K562 (cell line): ENCODE results near the gene NR5A1. TPM values are rescaled to one million over a fixed set of nuclear protein-coding genes. Genes with fewer than 3 reads are reported as not detected.

Source experiments
- CBFA2T3 ChIP-seq: fragments of 450-650 bp; IDR thresholded peaks from 2 replicates; pipeline ENCODE4 v1.6.1; 2017
- CREM ChIP-seq: IDR thresholded peaks from 2 replicates; pipeline ENCODE4 v1.6.1; 2014; ENCODE audit warnings: antibody characterized with exemption, low read depth
- FOXP4 ChIP-seq: sonication (generic); formaldehyde crosslinking; IDR thresholded peaks from 2 replicates; pipeline ENCODE4 v1.8.0; 2022; ENCODE audit warnings: mild to moderate bottlenecking, missing genetic modification reagents, borderline replicate concordance
- GATAD2A ChIP-seq: fragments of 450-650 bp; IDR thresholded peaks from 2 replicates; pipeline ENCODE4 v1.6.1; 2017
- HIVEP1 ChIP-seq: fragments of 250-450 bp; sonication (Bioruptor Pico); IDR thresholded peaks from 2 replicates; pipeline ENCODE4 v1.4.0; 2020; ENCODE audit warnings: mild to moderate bottlenecking
- JUND ChIP-seq, 2 experiments: IDR thresholded peaks; 2 replicates in 1 of 2; 3 replicates in 1 of 2; pipeline ENCODE4 v1.6.1; 2011; ENCODE audit warnings: borderline replicate concordance in 2 of 2, low read depth in 2 of 2, low read length in 2 of 2, improper control_type of control experiment in 1 of 2, missing biosample characterization in 1 of 2, missing genetic modification characterization in 1 of 2, missing genetic modification reagents in 1 of 2
- MCM5 ChIP-seq: fragments of 450-650 bp; IDR thresholded peaks from 2 replicates; pipeline ENCODE4 v1.6.1; 2016; ENCODE audit warnings: low read depth
- NCOA4 ChIP-seq: fragments of 450-650 bp; IDR thresholded peaks from 2 replicates; pipeline ENCODE4 v1.6.1; 2018; ENCODE audit warnings: mild to moderate bottlenecking; ENCODE audit not compliant: partially characterized antibody
- NELFE ChIP-seq: IDR thresholded peaks from 2 replicates; pipeline ENCODE4 v1.6.1; 2011; ENCODE audit warnings: mild to moderate bottlenecking; ENCODE audit not compliant: insufficient read depth, insufficient read length
- PURB ChIP-seq: sonication (generic); formaldehyde crosslinking; IDR thresholded peaks from 2 replicates; pipeline ENCODE4 v1.9.0; 2021; ENCODE audit warnings: low read depth, mild to moderate bottlenecking, missing genetic modification reagents
- RCOR1 ChIP-seq, 2 experiments: IDR thresholded peaks; 2 replicates each; pipeline ENCODE4 v1.6.1; 2012; ENCODE audit warnings: low read depth in 2 of 2, low read length in 2 of 2, borderline replicate concordance in 1 of 2, improper control_type of control experiment in 1 of 2
- SMARCA4 ChIP-seq: fragments of 450-650 bp; IDR thresholded peaks from 2 replicates; pipeline ENCODE4 v1.6.1; 2016
- TBL1XR1 ChIP-seq, 2 experiments: IDR thresholded peaks; 2 replicates each; pipeline ENCODE4 v1.6.1; 2012; ENCODE audit warnings: improper control_type of control experiment in 2 of 2, low read length in 2 of 2, mild to moderate bottlenecking in 1 of 2
- TCF3 ChIP-seq: sonication (generic); formaldehyde crosslinking; IDR thresholded peaks from 2 replicates; pipeline ENCODE4 v1.4.0; 2020; ENCODE audit warnings: mild to moderate bottlenecking, missing genetic modification reagents
- TOE1 ChIP-seq, 2 experiments: fragments of 450-650 bp in 1 of 2; sonication (generic) in 1 of 2; formaldehyde crosslinking in 1 of 2; IDR thresholded peaks; 2 replicates each; pipeline versions ENCODE4 v1.7.1 to v1.8.0; 2016 to 2022; ENCODE audit warnings: borderline replicate concordance in 2 of 2, mild to moderate bottlenecking in 2 of 2, antibody characterized with exemption in 1 of 2, inconsistent platforms in 1 of 2, low read depth in 1 of 2, missing genetic modification reagents in 1 of 2, moderate library complexity in 1 of 2
- ZNF274 ChIP-seq: IDR thresholded peaks from 2 replicates; pipeline ENCODE4 v1.6.1; 2011; ENCODE audit warnings: low read depth, mild to moderate bottlenecking, low read length, moderate library complexity, borderline replicate concordance
- polyA plus RNA-seq, 8 experiments: library from polyadenylated mRNA; depleted of rRNA in 4 of 8; stranded (reverse) in 5 of 8; unstranded in 3 of 8; fragments of >200 nt; fragmentation: Nextera tagmentation in 2 of 8; fragmentation: Illumina TruSeq in 1 of 8; extraction: Ambion mirVana in 2 of 8; extraction: Trizol in 1 of 8; gene quantifications; 2 replicates each; pipeline versions ENCODE4 v1.2.1 to v1.2.3, GENCODE V29; 2011 to 2014; ENCODE audit warnings: inconsistent platforms in 1 of 8, missing spikeins in 1 of 8
- total RNA-seq, 7 experiments: library from RNA; depleted of rRNA in 6 of 7; stranded (reverse); fragments of >200 nt in 6 of 7; fragmentation: Illumina TruSeq in 2 of 7; extraction: Trizol in 2 of 7; gene quantifications; 2 replicates each; pipeline versions ENCODE4 v1.2.1 to v1.2.3, GENCODE V29; 2011 to 2021; ENCODE audit warnings: low replicate concordance in 1 of 7
- TF ChIP-seq, protein P1 (sequence below), 2 experiments: fragments of 450-650 bp in 1 of 2; IDR thresholded peaks; 2 replicates each; pipeline ENCODE4 v1.6.1; 2011 to 2017; ENCODE audit warnings: low read depth in 2 of 2, antibody characterized with exemption in 1 of 2, borderline replicate concordance in 1 of 2, low read length in 1 of 2, mild to moderate bottlenecking in 1 of 2, mixed read lengths in 1 of 2; ENCODE audit not compliant: control insufficient read depth in 1 of 2
- TF ChIP-seq, protein P2 (sequence below): fragments of 450-650 bp; formaldehyde crosslinking; conservative IDR thresholded peaks from 2 replicates; pipeline ENCODE4 v1.4.0; 2022; ENCODE audit warnings: mild to moderate bottlenecking, missing genetic modification characterization

Gene NR5A1
- total and polyA plus RNA-seq, 9 of the 15 experiments (the other 6 are each of a cell fraction or from before 2014, with no cell fraction given), result 0.11 to 0.32 (median 0.20) TPM; not detected in 6

DNA sequence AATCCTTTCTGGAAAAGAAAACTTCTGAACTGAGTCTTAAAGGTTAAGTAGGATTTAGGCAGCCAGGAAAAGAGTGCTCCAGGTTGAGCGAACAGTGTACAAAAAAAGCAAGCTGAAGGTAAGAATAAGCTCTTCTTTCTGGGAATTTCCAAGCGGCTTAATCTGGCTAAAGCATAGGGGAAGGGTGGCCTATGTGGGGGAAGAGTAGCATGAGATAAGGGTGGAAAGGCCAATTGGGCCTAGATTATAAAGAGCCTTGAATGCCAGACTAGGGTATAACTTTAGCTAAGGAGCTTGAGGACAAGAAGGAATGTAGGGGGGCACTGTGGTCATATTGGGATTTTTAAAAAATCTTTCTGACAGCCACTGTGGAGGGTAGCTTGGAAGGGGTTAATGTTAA, 37.3 kb upstream of the NR5A1 start (continued):
- no peak for TF ChIP-seq TOE1 (IDR thresholded peaks at IDR 0.05; ENCODE audit: borderline replicate concordance)
- no peak for TF ChIP-seq TOE1 (CRISPR knock-in tag; IDR thresholded peaks at IDR 0.05; ENCODE audit: borderline replicate concordance, low read depth)
- no peak for TF ChIP-seq FOXP4 (CRISPR knock-in tag)
- TF ChIP-seq JUND (IDR thresholded peaks at IDR 0.05; ENCODE audit: borderline replicate concordance, low read depth, low read length), result no peak
- no peak for TF ChIP-seq JUND (tag; IDR thresholded peaks at IDR 0.05; ENCODE audit: borderline replicate concordance, low read depth, low read length)
- TF ChIP-seq PURB, result no peak
- 0 out of 2 replicates have a peak, but pooled peaks have one; percentile 22 for TF ChIP-seq SMARCA4
- TF ChIP-seq TCF3 (CRISPR knock-in tag), result peak; percentile 44
- TF ChIP-seq MCM5, result no peak
- no peak for TF ChIP-seq TBL1XR1 (IDR thresholded peaks at IDR 0.05; ENCODE audit: low read length in 2 of 2)
- no peak for TF ChIP-seq NELFE
- no peak for TF ChIP-seq CREM
- TF ChIP-seq NCOA4, result no peak
- no peak for TF ChIP-seq ZNF274
- TF ChIP-seq, protein P1, sequence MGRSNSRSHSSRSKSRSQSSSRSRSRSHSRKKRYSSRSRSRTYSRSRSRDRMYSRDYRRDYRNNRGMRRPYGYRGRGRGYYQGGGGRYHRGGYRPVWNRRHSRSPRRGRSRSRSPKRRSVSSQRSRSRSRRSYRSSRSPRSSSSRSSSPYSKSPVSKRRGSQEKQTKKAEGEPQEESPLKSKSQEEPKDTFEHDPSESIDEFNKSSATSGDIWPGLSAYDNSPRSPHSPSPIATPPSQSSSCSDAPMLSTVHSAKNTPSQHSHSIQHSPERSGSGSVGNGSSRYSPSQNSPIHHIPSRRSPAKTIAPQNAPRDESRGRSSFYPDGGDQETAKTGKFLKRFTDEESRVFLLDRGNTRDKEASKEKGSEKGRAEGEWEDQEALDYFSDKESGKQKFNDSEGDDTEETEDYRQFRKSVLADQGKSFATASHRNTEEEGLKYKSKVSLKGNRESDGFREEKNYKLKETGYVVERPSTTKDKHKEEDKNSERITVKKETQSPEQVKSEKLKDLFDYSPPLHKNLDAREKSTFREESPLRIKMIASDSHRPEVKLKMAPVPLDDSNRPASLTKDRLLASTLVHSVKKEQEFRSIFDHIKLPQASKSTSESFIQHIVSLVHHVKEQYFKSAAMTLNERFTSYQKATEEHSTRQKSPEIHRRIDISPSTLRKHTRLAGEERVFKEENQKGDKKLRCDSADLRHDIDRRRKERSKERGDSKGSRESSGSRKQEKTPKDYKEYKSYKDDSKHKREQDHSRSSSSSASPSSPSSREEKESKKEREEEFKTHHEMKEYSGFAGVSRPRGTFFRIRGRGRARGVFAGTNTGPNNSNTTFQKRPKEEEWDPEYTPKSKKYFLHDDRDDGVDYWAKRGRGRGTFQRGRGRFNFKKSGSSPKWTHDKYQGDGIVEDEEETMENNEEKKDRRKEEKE (IDR thresholded peaks at IDR 0.05; ENCODE audit: borderline replicate concordance in 1 of 2, control insufficient read depth in 1 of 2, low read depth in 2 of 2, low read length in 1 of 2), result no peak
- no peak for TF ChIP-seq GATAD2A
- TF ChIP-seq, protein P2, sequence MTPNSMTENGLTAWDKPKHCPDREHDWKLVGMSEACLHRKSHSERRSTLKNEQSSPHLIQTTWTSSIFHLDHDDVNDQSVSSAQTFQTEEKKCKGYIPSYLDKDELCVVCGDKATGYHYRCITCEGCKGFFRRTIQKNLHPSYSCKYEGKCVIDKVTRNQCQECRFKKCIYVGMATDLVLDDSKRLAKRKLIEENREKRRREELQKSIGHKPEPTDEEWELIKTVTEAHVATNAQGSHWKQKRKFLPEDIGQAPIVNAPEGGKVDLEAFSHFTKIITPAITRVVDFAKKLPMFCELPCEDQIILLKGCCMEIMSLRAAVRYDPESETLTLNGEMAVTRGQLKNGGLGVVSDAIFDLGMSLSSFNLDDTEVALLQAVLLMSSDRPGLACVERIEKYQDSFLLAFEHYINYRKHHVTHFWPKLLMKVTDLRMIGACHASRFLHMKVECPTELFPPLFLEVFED (CRISPR knock-in tag), result no peak
- no peak for TF ChIP-seq HIVEP1
- peak; percentile 60 for TF ChIP-seq CBFA2T3
- TF ChIP-seq RCOR1 (IDR thresholded peaks at IDR 0.05; ENCODE audit: borderline replicate concordance in 1 of 2, low read depth in 2 of 2, low read length in 2 of 2), result 0 out of 4 replicates have a peak, but pooled peaks of 1 of the 2 experiments have one; percentile 23
